ENCODE data around the gene ZNF536.

DNA sequence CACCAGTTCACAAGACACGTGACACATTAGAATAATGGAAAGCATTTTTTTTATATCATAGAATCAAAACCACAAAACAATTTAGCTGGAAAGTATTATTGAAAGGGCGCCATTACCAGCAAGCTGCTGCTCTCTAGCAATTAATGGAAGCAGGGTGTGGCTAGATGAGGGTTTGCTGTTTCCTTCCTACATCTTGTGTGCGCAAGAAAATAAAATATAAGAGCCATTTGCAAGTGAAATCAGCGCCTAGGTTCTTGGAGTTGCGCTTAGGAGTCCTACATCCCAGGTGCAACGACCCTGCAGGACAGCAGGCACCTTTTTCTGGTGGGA is 140.9 kb downstream of the ZNF536 start:
- no peak for TF ChIP-seq POLR2A (IDR thresholded peaks at IDR 0.05; ENCODE audit: low read depth, low read length)
- TF ChIP-seq, protein P1, sequence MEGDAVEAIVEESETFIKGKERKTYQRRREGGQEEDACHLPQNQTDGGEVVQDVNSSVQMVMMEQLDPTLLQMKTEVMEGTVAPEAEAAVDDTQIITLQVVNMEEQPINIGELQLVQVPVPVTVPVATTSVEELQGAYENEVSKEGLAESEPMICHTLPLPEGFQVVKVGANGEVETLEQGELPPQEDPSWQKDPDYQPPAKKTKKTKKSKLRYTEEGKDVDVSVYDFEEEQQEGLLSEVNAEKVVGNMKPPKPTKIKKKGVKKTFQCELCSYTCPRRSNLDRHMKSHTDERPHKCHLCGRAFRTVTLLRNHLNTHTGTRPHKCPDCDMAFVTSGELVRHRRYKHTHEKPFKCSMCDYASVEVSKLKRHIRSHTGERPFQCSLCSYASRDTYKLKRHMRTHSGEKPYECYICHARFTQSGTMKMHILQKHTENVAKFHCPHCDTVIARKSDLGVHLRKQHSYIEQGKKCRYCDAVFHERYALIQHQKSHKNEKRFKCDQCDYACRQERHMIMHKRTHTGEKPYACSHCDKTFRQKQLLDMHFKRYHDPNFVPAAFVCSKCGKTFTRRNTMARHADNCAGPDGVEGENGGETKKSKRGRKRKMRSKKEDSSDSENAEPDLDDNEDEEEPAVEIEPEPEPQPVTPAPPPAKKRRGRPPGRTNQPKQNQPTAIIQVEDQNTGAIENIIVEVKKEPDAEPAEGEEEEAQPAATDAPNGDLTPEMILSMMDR (IDR thresholded peaks at IDR 0.05; ENCODE audit: extremely low read depth in 1 of 2, insufficient read depth in 1 of 2, low read depth in 1 of 2, low read length in 2 of 2), result no peak
- TF ChIP-seq, protein P2, sequence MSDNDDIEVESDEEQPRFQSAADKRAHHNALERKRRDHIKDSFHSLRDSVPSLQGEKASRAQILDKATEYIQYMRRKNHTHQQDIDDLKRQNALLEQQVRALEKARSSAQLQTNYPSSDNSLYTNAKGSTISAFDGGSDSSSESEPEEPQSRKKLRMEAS (IDR thresholded peaks at IDR 0.05; ENCODE audit: insufficient read depth, insufficient read length), result no peak
- no peak for TF ChIP-seq POLR2AphosphoS5 (IDR thresholded peaks at IDR 0.05; ENCODE audit: insufficient read depth, low read depth, low read length)
- TF ChIP-seq EZH2 (IDR thresholded peaks at IDR 0.05; ENCODE audit: borderline replicate concordance, low read depth, low read length, severe bottlenecking), result no peak
- TF ChIP-seq GATA2 (IDR thresholded peaks at IDR 0.05; ENCODE audit: insufficient read depth, insufficient read length, low read depth, low read length), result no peak
